H1 (cell line): ENCODE measurements around the gene CAMSAP1. TPM values are rescaled to one million over a fixed set of nuclear protein-coding genes. Genes with fewer than 3 reads are reported as not detected.

Experiments
- CBX5 ChIP-seq: fragments of 300-800, 300-1000 bp; sonication (generic); IDR thresholded peaks from 2 replicates; pipeline ENCODE4 v1.7.1; 2016; ENCODE audit warnings: antibody characterized with exemption, low read length, low read depth
- CTBP2 ChIP-seq: IDR thresholded peaks from 2 replicates; pipeline ENCODE4 v1.7.0; 2011; ENCODE audit warnings: borderline replicate concordance, mild to moderate bottlenecking, moderate library complexity, mixed read lengths, low read length; ENCODE audit not compliant: insufficient read depth, insufficient read length
- POLR2AphosphoS5 ChIP-seq: IDR thresholded peaks from 2 replicates; pipeline ENCODE4 v1.6.1; 2011; ENCODE audit warnings: low read depth, low read length
- RAD21 ChIP-seq, 2 experiments: IDR thresholded peaks in 1 of 2; conservative IDR thresholded peaks in 1 of 2; 2 replicates each; pipeline ENCODE4 v1.6.1; 2011; ENCODE audit warnings: low read depth in 2 of 2, low read length in 2 of 2, improper control_type of control experiment in 1 of 2, inconsistent platforms in 1 of 2, mild to moderate bottlenecking in 1 of 2, moderate library complexity in 1 of 2
- TAF1 ChIP-seq: IDR thresholded peaks from 2 replicates; pipeline ENCODE4 v1.6.1; 2011; ENCODE audit warnings: mild to moderate bottlenecking, low read depth, low read length
- polyA plus RNA-seq, 7 experiments: library from polyadenylated mRNA; depleted of rRNA in 3 of 7; stranded (reverse) in 5 of 7; unstranded in 2 of 7; fragments of >200 nt in 5 of 7; fragments of 200-250 nt in 2 of 7; gene quantifications; 1 replicate in 5 of 7; 2 replicates in 1 of 7; 4 replicates in 1 of 7; pipeline versions ENCODE4 v1.2.1 to v1.2.3, GENCODE V29; 2011 to 2013; ENCODE audit warnings: missing spikeins in 2 of 7, mixed read lengths in 2 of 7
- total RNA-seq: library from RNA; stranded (reverse); fragmentation: NEBNext Ultra II Directional; extraction: Animal tissue kit (Norgen Biotek cat#: 25700); gene quantifications from 2 replicates; pipeline ENCODE4 v1.2.1, GENCODE V29; 2021

Gene CAMSAP1
- total and polyA plus RNA-seq, 2 of the 8 experiments (the other 6 are each of a cell fraction or from before 2014, with no cell fraction given), result 13.4 to 44.0 TPM

GRCh38 chr9:135896205-135896604 is 11.1 kb downstream of the CAMSAP1 start (continued):
- no peak for TF ChIP-seq RAD21 (IDR thresholded peaks at IDR 0.05 in 1 of 2, conservative IDR thresholded peaks at IDR 0.05 in 1 of 2; ENCODE audit: low read depth in 2 of 2, low read length in 2 of 2)
- no peak for TF ChIP-seq CTBP2
- no peak for TF ChIP-seq CBX5
- TF ChIP-seq POLR2AphosphoS5, result no peak
- no peak for TF ChIP-seq TAF1
